ENCODE data around the gene BAHCC1. TPM values are rescaled to one million over a fixed set of nuclear protein-coding genes. Genes with fewer than 3 reads are reported as not detected.

BAHCC1 gene
- total RNA-seq, 1 experiment from 2014 or later = 74.2 TPM

DNA sequence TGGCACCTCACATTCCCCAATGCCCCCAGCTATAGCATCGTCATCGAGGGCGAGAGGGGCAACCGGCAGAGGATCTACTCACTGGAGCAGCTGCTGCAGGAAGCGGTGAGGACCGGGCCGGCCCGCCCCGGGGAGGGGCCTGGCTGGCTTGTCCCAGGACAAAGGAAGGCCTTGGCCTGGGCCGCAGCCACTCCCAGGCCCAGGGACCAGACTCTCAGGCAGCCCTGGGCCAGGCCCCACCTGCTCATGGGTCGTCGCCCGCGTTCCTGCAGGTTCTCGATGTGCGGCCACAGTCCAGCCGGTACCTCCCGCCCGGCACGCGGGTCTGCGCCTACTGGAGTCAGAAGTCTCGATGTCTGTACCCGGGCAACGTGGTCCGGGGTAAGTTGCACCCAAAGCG lies 64.0 kb downstream of the BAHCC1 start:
- peaks cover 31% of the 10 kb centered on the region for H3K36me3 ChIP-seq (ENCODE audit: insufficient read depth, low read length, poor library complexity, severe bottlenecking)
- CTCF ChIA-PET = interaction anchor here (0.7 kb wide), 1 partner anchor 204 kb away, joined by 6 read pairs; no protein-coding TSS in a partner anchor
- TF ChIP-seq, protein P1, sequence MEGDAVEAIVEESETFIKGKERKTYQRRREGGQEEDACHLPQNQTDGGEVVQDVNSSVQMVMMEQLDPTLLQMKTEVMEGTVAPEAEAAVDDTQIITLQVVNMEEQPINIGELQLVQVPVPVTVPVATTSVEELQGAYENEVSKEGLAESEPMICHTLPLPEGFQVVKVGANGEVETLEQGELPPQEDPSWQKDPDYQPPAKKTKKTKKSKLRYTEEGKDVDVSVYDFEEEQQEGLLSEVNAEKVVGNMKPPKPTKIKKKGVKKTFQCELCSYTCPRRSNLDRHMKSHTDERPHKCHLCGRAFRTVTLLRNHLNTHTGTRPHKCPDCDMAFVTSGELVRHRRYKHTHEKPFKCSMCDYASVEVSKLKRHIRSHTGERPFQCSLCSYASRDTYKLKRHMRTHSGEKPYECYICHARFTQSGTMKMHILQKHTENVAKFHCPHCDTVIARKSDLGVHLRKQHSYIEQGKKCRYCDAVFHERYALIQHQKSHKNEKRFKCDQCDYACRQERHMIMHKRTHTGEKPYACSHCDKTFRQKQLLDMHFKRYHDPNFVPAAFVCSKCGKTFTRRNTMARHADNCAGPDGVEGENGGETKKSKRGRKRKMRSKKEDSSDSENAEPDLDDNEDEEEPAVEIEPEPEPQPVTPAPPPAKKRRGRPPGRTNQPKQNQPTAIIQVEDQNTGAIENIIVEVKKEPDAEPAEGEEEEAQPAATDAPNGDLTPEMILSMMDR (conservative IDR thresholded peaks at IDR 0.05; ENCODE audit: low read depth, low read length) = no peak
- no peaks in the 10 kb centered on the region for H3K9me3 ChIP-seq (ENCODE audit: low read depth, low read length, poor library complexity, severe bottlenecking)
- no peaks in the 10 kb centered on the region for H3K27me3 ChIP-seq (replicated peaks; ENCODE audit: insufficient read depth, low read depth, low read length, poor library complexity)
- no peak for DNase-seq (ENCODE audit: low spot score)
- intact Hi-C loops (cut with micrococcal nuclease; ENCODE audit: unreplicated experiment) = no loop called here
- no peak overlapping the region for H3K27ac ChIP-seq (ENCODE audit: low read depth, low read length, poor library complexity, severe bottlenecking)
- BruUV-seq (replicated peaks) = no TSS peak
- H3K4me1 ChIP-seq (ENCODE audit: insufficient read depth, low read length, poor library complexity, severe bottlenecking) = no peaks in the 10 kb centered on the region
- POLR2A ChIA-PET (ENCODE audit: low non-redundant PET) = no interaction called here
- H3K4me3 ChIP-seq (ENCODE audit: low read depth, low read length, poor library complexity, severe bottlenecking) = no peak overlapping the region

DNA sequence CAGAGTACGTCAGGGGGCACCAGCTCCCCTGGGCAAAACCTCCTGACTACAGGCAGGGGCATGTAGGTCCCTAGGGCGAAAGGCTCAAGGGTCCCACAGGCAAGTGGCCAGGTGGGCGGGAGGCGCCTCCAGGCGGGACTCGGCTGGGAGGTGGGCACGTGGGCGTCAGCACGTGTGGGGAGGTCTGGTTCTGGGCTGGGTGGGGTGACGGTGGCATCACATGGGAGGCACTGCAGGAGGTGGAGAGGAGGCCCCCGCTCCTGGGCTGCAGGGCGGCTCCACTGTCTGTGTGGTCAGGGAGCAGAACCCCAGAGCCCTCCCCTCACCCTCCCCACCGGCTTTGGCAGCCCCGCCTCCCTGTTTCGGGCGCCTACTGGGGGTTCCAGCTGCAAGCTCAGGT lies 64.6 kb downstream of the BAHCC1 start:
- intact Hi-C loops (cut with micrococcal nuclease; ENCODE audit: unreplicated experiment) = no loop called here
- POLR2A ChIA-PET (ENCODE audit: low non-redundant PET) = no interaction called here

DNA sequence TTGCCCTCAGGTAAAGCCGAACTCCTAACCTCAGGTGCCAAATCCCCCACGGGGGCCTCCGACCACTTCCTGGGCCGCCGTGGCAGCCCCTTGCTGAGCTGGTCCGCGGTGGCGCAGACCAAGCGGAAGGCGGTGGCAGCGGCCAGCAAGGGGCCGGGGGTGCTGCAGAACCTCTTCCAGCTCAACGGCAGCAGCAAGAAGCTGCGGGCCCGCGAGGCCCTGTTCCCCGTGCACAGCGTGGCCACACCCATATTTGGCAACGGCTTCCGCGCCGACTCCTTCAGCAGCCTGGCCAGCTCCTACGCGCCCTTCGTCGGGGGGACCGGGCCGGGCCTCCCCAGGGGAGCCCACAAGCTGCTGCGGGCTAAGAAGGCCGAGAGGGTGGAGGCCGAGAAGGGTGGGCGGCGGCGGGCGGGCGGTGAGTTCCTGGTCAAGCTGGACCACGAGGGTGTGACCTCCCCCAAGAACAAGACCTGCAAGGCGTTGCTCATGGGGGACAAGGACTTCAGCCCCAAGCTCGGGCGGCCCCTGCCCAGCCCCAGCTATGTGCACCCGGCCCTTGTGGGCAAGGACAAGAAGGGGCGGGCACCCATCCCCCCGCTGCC lies 65.7 kb downstream of the BAHCC1 start:
- BruUV-seq (replicated peaks) = no TSS peak
- POLR2A ChIA-PET (ENCODE audit: low non-redundant PET) = no interaction called here
- no peak for TF ChIP-seq EZH2 (IDR thresholded peaks at IDR 0.05; ENCODE audit: borderline replicate concordance, low read depth, low read length, poor library complexity, severe bottlenecking)
- TF ChIP-seq, protein P1 (conservative IDR thresholded peaks at IDR 0.05; ENCODE audit: low read depth, low read length) = no peak

More for the DNA sequence above, 64.6 kb downstream of the BAHCC1 start:
- no peak overlapping the region for H3K27ac ChIP-seq (ENCODE audit: low read depth, low read length, poor library complexity, severe bottlenecking)
- H3K9me3 ChIP-seq (ENCODE audit: low read depth, low read length, poor library complexity, severe bottlenecking) = no peaks in the 10 kb centered on the region
- DNase-seq (ENCODE audit: low spot score) = no peak
- peaks cover 31% of the 10 kb centered on the region for H3K36me3 ChIP-seq (ENCODE audit: insufficient read depth, low read length, poor library complexity, severe bottlenecking)
- no peak for TF ChIP-seq EZH2 (IDR thresholded peaks at IDR 0.05; ENCODE audit: borderline replicate concordance, low read depth, low read length, poor library complexity, severe bottlenecking)
- TF ChIP-seq, protein P1 (conservative IDR thresholded peaks at IDR 0.05; ENCODE audit: low read depth, low read length) = no peak
- H3K4me3 ChIP-seq (ENCODE audit: low read depth, low read length, poor library complexity, severe bottlenecking) = no peak overlapping the region
- no peaks in the 10 kb centered on the region for H3K4me1 ChIP-seq (ENCODE audit: insufficient read depth, low read length, poor library complexity, severe bottlenecking)
- no peaks in the 10 kb centered on the region for H3K27me3 ChIP-seq (replicated peaks; ENCODE audit: insufficient read depth, low read depth, low read length, poor library complexity)
- BruUV-seq (replicated peaks) = no TSS peak
- CTCF ChIA-PET = interaction anchor here (0.7 kb wide), 1 partner anchor 205 kb away, joined by 6 read pairs; no protein-coding TSS in a partner anchor

More for the DNA sequence above, 65.7 kb downstream of the BAHCC1 start:
- intact Hi-C loops (cut with micrococcal nuclease; ENCODE audit: unreplicated experiment) = no loop called here
- Histone ChIP-seq H3K27ac (ENCODE audit: low read depth, low read length, poor library complexity, severe bottlenecking) (no peak overlapping the region), H3K36me3 (ENCODE audit: insufficient read depth, low read length, poor library complexity, severe bottlenecking) (peaks cover 31% of the 10 kb centered on the region), H3K9me3 (ENCODE audit: low read depth, low read length, poor library complexity, severe bottlenecking) (no peaks in the 10 kb centered on the region), H3K27me3 (replicated peaks; ENCODE audit: insufficient read depth, low read depth, low read length, poor library complexity) (no peaks in the 10 kb centered on the region), H3K4me3 (ENCODE audit: low read depth, low read length, poor library complexity, severe bottlenecking) (no peak overlapping the region), H3K4me1 (ENCODE audit: insufficient read depth, low read length, poor library complexity, severe bottlenecking) (no peaks in the 10 kb centered on the region)
- CTCF ChIA-PET = no interaction called here
- no peak for DNase-seq (ENCODE audit: low spot score)
